GM12873 (cell line): ENCODE measurements around the gene INPP4A.

Experiments
- TF ChIP-seq, protein P1 (sequence below): IDR thresholded peaks from 2 replicates; pipeline ENCODE4 v1.5.1; 2012; ENCODE audit warnings: low read depth, mild to moderate bottlenecking, moderate library complexity, low read length, control low read depth; ENCODE audit not compliant: insufficient read depth; ENCODE audit errors: missing control alignments

The INPP4A gene

DNA sequence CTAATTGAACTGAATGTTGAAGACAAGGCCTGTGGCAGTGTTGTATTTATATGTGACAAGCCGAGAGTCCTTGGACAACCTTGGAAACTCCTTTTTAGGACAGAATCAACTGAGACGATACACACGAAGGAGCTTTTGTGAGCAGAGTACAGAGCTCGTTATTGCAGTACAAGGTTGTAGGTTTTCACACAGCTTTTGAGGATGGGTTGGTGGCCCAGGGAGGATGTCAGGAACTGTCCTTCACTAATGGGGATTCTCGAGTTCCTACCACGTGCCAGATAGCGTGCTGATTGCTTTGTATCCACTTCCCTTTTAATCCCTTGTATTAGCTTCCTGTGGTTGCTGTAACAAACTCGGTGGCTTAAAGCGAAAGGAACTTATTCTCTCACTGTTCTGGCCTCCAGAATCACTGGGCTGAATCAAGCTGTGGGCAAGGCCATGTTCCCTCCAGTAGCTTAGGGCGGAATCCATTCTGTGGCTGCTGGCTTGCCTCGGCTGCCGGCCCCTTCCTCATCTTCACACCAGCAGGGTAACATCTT, 20.2 kb downstream of the INPP4A start:
- TF ChIP-seq, protein P1, sequence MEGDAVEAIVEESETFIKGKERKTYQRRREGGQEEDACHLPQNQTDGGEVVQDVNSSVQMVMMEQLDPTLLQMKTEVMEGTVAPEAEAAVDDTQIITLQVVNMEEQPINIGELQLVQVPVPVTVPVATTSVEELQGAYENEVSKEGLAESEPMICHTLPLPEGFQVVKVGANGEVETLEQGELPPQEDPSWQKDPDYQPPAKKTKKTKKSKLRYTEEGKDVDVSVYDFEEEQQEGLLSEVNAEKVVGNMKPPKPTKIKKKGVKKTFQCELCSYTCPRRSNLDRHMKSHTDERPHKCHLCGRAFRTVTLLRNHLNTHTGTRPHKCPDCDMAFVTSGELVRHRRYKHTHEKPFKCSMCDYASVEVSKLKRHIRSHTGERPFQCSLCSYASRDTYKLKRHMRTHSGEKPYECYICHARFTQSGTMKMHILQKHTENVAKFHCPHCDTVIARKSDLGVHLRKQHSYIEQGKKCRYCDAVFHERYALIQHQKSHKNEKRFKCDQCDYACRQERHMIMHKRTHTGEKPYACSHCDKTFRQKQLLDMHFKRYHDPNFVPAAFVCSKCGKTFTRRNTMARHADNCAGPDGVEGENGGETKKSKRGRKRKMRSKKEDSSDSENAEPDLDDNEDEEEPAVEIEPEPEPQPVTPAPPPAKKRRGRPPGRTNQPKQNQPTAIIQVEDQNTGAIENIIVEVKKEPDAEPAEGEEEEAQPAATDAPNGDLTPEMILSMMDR: no peak

DNA sequence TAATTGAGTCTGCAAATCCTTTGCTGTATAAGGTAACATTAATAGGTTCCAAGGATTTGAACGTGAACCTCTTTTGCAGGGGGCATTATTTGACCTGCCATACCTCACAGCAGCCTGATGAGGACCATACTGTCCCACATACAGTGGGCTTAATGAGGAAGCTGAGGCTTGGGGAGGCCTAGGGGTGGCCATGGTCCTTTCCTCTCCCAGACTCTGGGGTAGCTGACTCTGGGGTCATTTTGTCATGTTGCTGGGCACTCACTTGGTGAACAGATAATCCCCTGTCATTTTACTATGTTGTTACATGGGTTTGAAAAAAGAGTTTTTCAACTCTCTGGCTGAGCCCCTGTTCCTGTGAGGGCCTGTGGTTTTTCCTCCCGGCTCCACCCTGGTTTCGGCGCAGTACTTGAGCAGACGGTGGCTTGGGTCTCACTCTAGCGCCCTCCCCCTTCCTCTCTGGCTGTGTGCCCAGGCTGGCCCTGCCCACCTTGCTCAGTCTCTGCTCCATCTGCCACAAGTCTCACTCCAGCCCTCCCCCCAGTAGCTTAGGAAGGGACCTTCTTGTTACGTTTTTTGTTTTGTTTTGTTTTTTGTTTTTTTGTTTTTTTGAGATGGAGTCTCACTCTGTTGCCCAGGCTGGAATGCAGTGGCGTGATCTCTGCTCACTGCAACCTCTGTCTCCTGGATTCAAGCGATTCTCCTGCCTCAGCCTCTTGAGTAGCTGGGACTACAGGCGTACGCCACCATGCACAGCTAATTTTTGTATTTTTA, 21.0 kb downstream of the INPP4A start:
- TF ChIP-seq, protein P1: no peak

DNA sequence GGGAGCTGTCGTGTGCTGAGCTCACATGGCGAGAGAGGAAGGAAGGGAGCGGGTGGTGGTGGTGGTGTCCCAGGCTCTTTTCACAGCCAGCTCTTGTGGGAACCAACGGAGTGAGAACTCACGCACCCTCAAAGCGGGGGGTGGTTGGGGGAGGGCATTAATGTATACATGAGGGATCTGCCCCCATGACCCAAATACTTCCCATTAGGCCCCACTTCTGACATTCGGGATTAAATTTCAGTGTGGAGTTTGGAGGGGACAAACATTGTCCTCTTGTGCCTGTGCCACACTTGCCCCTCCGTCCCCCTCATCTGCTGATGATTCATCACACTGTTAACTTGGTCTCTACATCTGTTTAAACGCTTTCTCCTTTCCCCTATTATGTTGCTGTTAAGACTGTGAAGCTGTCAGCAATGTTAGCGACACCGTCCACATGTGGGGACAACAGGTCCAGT, 22.5 kb downstream of the INPP4A start:
- TF ChIP-seq, protein P1: no peak

DNA sequence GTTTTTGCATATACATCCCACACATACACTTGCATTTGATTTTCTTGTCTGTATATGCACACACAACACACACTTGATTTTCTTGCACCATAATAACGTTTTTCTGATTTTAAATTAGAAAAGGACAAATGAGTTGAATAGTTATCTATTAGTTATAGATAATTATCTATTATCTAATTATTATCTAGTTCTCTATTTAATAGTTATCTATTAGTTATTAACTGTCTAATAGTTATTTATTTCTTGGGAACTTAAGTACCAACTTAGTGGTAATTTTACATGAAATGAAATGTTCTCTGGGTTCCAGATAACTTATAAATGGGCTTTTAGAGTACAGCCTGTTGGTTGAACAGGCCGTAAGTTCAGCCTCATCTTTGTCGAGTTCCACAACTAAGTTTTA, 23.0 kb downstream of the INPP4A start:
- TF ChIP-seq, protein P1: no peak

DNA sequence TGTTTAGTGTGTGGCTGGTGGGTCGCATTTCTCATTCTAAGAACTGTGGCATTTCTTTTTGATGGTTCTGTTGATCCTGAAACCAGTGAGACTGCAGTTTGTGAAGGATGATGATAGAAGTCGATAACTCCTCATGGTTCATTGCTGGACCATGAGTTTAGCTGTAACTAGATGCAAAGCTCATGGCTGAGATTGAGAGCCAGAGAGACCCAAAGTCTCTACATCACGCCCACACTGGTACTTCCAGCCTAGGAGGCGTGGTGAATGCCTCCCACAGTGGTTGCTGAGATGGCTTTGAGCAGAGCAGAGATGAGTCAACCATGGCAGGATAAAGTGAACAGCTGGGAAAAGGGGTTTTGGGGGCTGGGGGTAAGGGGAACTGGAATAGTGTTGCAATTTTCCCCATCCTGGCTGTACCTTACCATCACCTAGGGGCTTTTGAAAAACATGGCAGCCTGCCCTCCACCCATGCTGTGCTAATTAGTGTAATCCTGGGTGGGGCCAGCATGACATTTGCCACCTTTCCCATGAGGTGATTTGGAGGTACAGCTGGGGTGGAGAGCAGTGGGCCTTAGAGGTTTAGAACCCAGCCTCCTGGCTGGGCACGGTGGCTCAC, 24.1 kb downstream of the INPP4A start:
- TF ChIP-seq, protein P1: no peak

DNA sequence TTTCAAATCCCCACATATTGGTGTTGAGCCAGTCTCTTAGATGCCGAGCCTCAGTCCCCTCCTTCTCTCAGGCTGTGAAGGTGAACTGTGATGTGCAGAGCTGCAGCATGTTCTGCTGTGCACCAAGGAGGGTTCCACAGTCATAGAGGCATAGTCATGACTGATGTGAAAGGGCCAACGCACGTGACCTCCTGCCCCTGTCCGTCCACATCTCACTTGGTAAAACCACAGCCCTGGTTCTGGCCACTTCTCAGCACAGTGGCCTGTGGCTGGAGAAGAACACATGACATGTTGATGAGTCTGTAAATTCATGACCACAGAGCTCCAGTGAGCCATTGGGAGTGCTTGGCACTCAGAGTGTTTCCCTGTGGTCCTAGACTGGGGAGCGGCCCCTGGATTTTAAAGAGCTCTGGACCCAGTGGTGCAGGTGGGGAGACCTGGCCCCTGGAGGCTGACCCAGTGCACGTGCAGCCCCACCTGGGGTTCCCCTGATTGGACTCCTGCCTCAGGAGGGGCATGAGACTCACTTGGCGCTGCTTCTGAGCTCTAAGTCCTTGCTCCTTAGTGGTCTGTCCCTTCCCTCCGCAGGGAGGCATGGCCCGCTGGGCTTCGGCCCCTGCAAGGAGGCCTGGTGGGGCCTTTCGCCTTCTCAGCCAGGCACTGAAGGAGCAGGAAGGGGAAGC, 25.3 kb downstream of the INPP4A start:
- TF ChIP-seq, protein P1: no peak

DNA sequence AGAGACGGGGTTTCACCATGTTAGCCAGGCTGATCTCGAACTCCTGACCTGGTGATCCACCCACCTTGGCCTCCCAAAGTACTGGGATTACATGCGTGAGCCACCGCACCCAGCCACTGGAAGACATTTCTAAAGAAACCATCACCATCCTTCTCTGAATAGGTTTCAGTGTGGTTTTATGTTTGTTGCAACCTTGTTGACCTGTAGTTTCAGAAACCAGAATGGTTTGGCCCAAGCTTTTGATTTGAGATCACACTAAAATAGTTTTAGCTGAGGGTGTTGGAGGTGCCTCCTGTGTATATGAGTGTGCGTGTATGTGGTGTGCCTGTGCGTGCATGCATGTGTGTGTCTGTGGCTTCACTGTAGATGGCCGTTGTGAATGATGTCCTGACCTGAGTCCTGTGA, 26.2 kb downstream of the INPP4A start:
- TF ChIP-seq, protein P1: no peak
